Fibroblast of lung (primary cell): Measurements from ENCODE around the gene FAF2. TPM values are rescaled to one million over a fixed set of nuclear protein-coding genes. Genes with fewer than 3 reads are reported as not detected.

Experiments
- DNase-seq, 2 donors: peaks; one replicate each; pipeline versions ENCODE4 v3.0.0 to v3.0.0-alpha.2; 2010; ENCODE audit warnings: low read depth in 2 of 2
- H2AFZ ChIP-seq: 2 replicates; pipeline ENCODE4 v1.5.1; 2012; ENCODE audit warnings: low read length, control low read depth, inconsistent platforms
- H3K27ac ChIP-seq: 2 replicates; pipeline ENCODE4 v1.5.1; 2011; ENCODE audit warnings: low read length, control low read depth; ENCODE audit not compliant: insufficient read depth
- H3K27me3 ChIP-seq: 2 replicates; pipeline ENCODE4 v1.5.1; 2011; ENCODE audit warnings: mild to moderate bottlenecking, low read length; ENCODE audit not compliant: control insufficient read depth, insufficient read depth
- H3K36me3 ChIP-seq: 2 replicates; pipeline ENCODE4 v1.5.1; 2011; ENCODE audit warnings: low read length; ENCODE audit not compliant: control insufficient read depth, insufficient read depth
- H3K4me1 ChIP-seq: 2 replicates; pipeline ENCODE4 v1.5.1; 2011; ENCODE audit warnings: low read length; ENCODE audit not compliant: control insufficient read depth, insufficient read depth; ENCODE audit errors: extremely low read depth
- H3K4me2 ChIP-seq: 2 replicates; pipeline ENCODE4 v1.5.1; 2011; ENCODE audit warnings: low read length, control low read depth; ENCODE audit not compliant: insufficient read depth; ENCODE audit errors: extremely low read depth
- H3K4me3 ChIP-seq, 4 experiments: fragments of 200-600 bp in 1 of 4; sonication (generic) in 1 of 4; replicated peaks in 1 of 4; 2 replicates each; pipeline ENCODE4 v1.5.1; 2011 to 2016; ENCODE audit warnings: low read length in 4 of 4, low read depth in 3 of 4, mild to moderate bottlenecking in 3 of 4, control low read depth in 2 of 4, inconsistent platforms in 1 of 4, mixed read lengths in 1 of 4; ENCODE audit not compliant: insufficient read depth in 1 of 4; ENCODE audit errors: control extremely low read depth in 1 of 4
- H3K79me2 ChIP-seq: 2 replicates; pipeline ENCODE4 v1.5.1; 2012; ENCODE audit warnings: mild to moderate bottlenecking, low read length, inconsistent platforms; ENCODE audit not compliant: control insufficient read depth, insufficient read depth
- H3K9ac ChIP-seq: 2 replicates; pipeline ENCODE4 v1.5.1; 2011; ENCODE audit warnings: mild to moderate bottlenecking, low read length, control low read depth; ENCODE audit not compliant: insufficient read depth
- H3K9me3 ChIP-seq: 2 replicates; pipeline ENCODE4 v1.5.1; 2012; ENCODE audit warnings: low read depth, low read length; ENCODE audit not compliant: control insufficient read depth, insufficient read depth
- H4K20me1 ChIP-seq: 2 replicates; pipeline ENCODE4 v1.5.1; 2011; ENCODE audit warnings: low read length; ENCODE audit not compliant: control insufficient read depth, insufficient read depth; ENCODE audit errors: extremely low read depth
- EZH2 ChIP-seq: IDR thresholded peaks from 2 replicates; pipeline ENCODE4 v1.5.1; 2012; ENCODE audit warnings: low read length, control low read depth, mild to moderate bottlenecking; ENCODE audit errors: missing control alignments
- polyA plus RNA-seq, 2 donors: library from polyadenylated mRNA; depleted of rRNA in 1 of 2; stranded (reverse) in 1 of 2; unstranded in 1 of 2; fragments of >200 nt; gene quantifications; 2 replicates each; pipeline ENCODE4 v1.2.1, GENCODE V29; 2011 to 2012; ENCODE audit warnings: missing spikeins in 1 of 2
- total RNA-seq: library from RNA; depleted of rRNA; stranded (reverse); fragments of >200 nt; gene quantifications from 2 replicates; pipeline ENCODE4 v1.2.1, GENCODE V29; 2014
- TF ChIP-seq, protein P1 (sequence below), 2 donors: IDR thresholded peaks in 1 of 2; conservative IDR thresholded peaks in 1 of 2; 1 replicate in 1 of 2; 2 replicates in 1 of 2; pipeline ENCODE4 v1.5.1; 2011 to 2012; ENCODE audit warnings: low read length in 2 of 2, control low read depth in 1 of 2, inconsistent platforms in 1 of 2, low read depth in 1 of 2, mild to moderate bottlenecking in 1 of 2

FAF2 gene
- total and polyA plus RNA-seq, 2 donors (not counting 1 experiment from before 2014, with no cell fraction given) = 38.5 to 55.5 TPM

DNA sequence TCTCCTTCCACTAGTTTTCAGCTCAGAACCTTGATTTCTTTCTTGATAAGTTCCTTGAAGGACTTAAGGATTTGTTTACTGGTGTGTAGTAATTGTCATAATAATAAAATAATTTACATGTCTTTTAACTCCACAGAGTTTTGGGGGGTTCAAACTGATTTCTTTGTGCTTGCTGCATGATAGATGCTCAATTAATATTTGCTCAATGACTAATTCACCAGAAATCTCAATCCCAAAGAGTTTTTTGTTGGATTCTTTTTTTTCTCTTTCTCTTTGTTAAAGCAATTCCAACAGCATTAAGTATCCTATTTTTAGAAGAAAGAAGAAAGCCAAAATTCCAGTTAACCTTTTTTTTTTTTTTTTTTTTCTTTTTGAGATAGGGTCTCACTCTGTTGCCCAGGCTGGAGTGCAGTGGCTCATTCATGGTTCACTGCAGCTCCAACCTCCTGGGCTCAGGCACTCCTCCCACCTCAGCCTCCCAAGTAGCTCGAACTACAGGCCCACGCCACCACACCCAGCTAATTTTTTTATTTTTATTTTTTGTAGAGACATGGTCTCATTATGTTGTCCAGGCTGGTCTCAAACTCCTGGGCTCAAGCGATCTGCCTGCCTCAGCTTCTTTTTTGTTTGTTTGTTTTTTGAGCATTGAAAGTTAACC lies 10.8 kb downstream of the FAF2 start:
- no peak overlapping the region for H3K4me2 ChIP-seq
- TF ChIP-seq, protein P1, sequence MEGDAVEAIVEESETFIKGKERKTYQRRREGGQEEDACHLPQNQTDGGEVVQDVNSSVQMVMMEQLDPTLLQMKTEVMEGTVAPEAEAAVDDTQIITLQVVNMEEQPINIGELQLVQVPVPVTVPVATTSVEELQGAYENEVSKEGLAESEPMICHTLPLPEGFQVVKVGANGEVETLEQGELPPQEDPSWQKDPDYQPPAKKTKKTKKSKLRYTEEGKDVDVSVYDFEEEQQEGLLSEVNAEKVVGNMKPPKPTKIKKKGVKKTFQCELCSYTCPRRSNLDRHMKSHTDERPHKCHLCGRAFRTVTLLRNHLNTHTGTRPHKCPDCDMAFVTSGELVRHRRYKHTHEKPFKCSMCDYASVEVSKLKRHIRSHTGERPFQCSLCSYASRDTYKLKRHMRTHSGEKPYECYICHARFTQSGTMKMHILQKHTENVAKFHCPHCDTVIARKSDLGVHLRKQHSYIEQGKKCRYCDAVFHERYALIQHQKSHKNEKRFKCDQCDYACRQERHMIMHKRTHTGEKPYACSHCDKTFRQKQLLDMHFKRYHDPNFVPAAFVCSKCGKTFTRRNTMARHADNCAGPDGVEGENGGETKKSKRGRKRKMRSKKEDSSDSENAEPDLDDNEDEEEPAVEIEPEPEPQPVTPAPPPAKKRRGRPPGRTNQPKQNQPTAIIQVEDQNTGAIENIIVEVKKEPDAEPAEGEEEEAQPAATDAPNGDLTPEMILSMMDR (conservative IDR thresholded peaks at IDR 0.05 in 1 of 2, IDR thresholded peaks at IDR 0.05 in 1 of 2; ENCODE audit: low read depth in 1 of 2, low read length in 2 of 2) = no peak
- TF ChIP-seq EZH2 = no peak
- H3K9me3 ChIP-seq = no peaks in the 10 kb centered on the region
- H3K27ac ChIP-seq = no peak overlapping the region
- peak in 1 of 2 donors; percentile 36 for DNase-seq
- H3K79me2 ChIP-seq = peaks cover 74% of the 10 kb centered on the region
- H3K36me3 ChIP-seq = no peaks in the 10 kb centered on the region
- H3K9ac ChIP-seq = no peak overlapping the region
- H3K4me3 ChIP-seq = no peak overlapping the region
- no peaks in the 10 kb centered on the region for H3K27me3 ChIP-seq
- H3K4me1 ChIP-seq = no peaks in the 10 kb centered on the region
- no peaks in the 10 kb centered on the region for H4K20me1 ChIP-seq
- no peak overlapping the region for H2AFZ ChIP-seq

DNA sequence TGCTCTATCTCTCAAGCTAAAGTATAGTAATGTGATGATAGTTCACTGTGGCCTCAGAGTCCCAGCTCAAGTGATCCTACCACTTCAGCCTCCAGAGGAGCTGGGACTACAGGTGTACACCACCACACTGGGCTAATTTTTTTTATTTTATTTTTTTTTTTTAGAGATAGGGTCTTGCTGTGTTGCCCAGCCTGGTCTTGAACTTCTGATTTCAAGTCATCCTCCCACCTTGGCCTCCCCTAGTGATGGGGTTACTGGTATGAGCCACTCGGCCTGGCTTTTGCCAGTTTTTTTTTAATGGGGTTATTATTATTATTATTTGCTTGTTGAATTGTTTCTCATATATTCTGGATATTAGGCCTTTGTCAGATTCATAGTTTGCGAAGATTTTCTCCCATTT lies 13.2 kb downstream of the FAF2 start:
- H3K4me3 ChIP-seq = no peak overlapping the region
- TF ChIP-seq EZH2 = no peak
- TF ChIP-seq, protein P1 (conservative IDR thresholded peaks at IDR 0.05 in 1 of 2, IDR thresholded peaks at IDR 0.05 in 1 of 2; ENCODE audit: low read depth in 1 of 2, low read length in 2 of 2) = no peak
- H3K27me3 ChIP-seq = no peaks in the 10 kb centered on the region
- DNase-seq = no peak
- H3K79me2 ChIP-seq = peaks cover 70% of the 10 kb centered on the region
- no peaks in the 10 kb centered on the region for H3K9me3 ChIP-seq
- H3K4me2 ChIP-seq = no peak overlapping the region
- no peaks in the 10 kb centered on the region for H3K36me3 ChIP-seq
- no peak overlapping the region for H2AFZ ChIP-seq
- H3K27ac ChIP-seq = no peak overlapping the region
- H3K9ac ChIP-seq = no peak overlapping the region
- H3K4me1 ChIP-seq = no peaks in the 10 kb centered on the region
- no peaks in the 10 kb centered on the region for H4K20me1 ChIP-seq

DNA sequence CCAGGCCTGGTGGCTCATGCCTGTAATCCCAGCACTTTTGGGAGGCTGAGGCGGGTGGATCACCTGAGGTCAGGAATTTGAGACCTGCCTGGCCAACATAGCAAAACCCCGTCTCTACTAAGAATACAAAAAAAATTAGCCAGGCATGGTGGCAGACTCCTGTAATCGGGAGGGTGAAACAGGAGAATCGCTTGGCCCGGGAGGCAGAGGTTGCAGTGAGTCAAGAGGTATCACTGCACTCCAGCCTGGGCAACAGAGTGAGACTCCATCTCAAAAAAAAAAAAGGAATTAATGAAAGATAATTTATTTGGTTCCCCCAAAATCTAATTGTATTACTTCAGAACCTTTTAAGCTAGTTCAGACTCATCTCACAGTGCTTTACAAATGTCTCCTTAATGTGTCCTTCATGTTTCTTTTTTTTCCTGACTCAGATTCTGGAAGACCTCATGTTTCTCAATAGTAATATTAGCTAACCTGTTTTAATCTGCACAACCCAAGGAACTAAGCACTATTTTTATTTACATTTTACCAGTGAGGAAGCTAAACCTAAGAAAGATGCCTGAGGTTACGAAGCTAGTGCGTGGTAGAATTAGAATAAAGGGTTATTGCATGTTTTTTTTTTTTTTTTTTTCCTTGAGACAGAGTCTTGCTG lies 15.1 kb downstream of the FAF2 start:
- H3K36me3 ChIP-seq = no peaks in the 10 kb centered on the region
- no peak overlapping the region for H3K27ac ChIP-seq
- no peak overlapping the region for H3K4me2 ChIP-seq
- H3K27me3 ChIP-seq = no peaks in the 10 kb centered on the region
- H3K4me1 ChIP-seq = no peaks in the 10 kb centered on the region
- TF ChIP-seq, protein P1 (conservative IDR thresholded peaks at IDR 0.05 in 1 of 2, IDR thresholded peaks at IDR 0.05 in 1 of 2; ENCODE audit: low read depth in 1 of 2, low read length in 2 of 2) = no peak
- TF ChIP-seq EZH2 = no peak
- H3K9ac ChIP-seq = no peak overlapping the region
- no peaks in the 10 kb centered on the region for H4K20me1 ChIP-seq
- H3K79me2 ChIP-seq = peaks cover 61% of the 10 kb centered on the region
- H2AFZ ChIP-seq = no peak overlapping the region
- no peak for DNase-seq
- no peaks in the 10 kb centered on the region for H3K9me3 ChIP-seq
- H3K4me3 ChIP-seq = no peak overlapping the region
